ENCODE results near the gene MYT1.

Gene MYT1

DNA sequence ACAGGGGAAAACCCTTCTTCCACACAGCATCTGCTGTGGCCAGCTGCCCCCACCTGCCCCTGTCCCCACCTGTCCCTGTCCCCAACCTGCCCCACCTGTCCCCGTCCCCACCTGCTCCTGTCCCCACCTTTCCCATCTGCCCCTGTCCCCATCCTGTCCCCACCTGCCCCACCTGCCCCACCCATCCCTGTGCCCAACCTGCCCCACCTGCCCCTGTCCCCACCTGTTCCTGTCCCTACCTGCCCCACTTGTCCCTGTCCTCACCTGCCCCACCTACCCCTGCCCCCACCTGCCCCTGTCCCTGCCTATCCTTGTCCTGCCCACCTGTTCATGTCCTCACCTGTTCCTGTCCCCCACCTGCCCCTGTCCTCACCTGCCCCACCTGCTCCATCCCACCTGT is 6.4 kb upstream of the MYT1 start:
- TF ChIP-seq, protein P1, sequence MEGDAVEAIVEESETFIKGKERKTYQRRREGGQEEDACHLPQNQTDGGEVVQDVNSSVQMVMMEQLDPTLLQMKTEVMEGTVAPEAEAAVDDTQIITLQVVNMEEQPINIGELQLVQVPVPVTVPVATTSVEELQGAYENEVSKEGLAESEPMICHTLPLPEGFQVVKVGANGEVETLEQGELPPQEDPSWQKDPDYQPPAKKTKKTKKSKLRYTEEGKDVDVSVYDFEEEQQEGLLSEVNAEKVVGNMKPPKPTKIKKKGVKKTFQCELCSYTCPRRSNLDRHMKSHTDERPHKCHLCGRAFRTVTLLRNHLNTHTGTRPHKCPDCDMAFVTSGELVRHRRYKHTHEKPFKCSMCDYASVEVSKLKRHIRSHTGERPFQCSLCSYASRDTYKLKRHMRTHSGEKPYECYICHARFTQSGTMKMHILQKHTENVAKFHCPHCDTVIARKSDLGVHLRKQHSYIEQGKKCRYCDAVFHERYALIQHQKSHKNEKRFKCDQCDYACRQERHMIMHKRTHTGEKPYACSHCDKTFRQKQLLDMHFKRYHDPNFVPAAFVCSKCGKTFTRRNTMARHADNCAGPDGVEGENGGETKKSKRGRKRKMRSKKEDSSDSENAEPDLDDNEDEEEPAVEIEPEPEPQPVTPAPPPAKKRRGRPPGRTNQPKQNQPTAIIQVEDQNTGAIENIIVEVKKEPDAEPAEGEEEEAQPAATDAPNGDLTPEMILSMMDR (IDR thresholded peaks at IDR 0.05; ENCODE audit: insufficient read depth, missing control alignments), result no peak
- no peak for DNase-seq (ENCODE audit: insufficient read length, low spot score)
- no peak for FAIRE-seq

DNA sequence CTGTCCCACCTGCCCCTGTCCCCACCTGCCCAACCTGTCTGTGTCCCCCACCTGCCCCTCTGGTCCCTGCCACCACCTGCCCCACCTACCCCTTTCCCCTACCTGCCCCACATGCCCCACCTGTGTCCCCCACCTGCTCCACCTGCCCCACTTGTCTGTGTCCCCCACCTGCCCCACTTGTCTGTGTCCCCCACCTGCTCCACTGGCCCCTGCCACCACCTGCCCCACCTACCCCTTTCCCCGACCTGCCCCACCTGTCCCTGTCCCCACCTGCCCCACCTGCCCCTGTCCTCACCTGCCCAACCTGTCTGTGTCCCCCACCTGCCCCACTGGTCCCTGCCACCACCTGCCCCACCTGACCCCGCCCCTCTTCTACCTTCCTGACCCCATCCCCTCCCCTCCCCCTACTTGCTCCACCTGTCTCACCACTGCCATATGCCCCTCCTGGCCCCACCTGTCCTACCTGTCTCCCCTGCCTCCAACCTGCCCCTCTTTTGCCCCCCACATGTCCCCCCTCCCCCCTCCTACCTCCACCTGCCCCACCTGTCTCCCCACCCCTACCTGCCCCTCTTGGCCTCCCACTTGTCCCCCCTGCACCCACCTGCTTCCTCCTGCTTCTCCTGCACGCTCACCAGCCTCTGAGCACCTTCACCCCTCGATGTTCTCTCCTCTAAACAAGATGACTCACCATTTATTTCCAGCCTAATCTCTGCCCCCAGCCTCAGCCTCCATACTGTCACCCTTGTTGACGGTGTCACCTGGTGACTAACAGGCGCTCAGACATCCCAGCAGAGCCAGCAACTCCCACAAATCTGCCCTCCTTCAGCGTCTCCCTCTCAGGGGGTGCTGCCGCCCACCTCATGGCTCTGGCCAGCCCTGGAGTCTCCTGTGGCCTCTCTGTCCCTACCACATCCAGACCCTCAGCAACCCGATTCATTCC is 5.6 kb upstream of the MYT1 start:
- no peak for DNase-seq (ENCODE audit: insufficient read length, low spot score)
- FAIRE-seq, result no peak
- TF ChIP-seq, protein P1 (IDR thresholded peaks at IDR 0.05; ENCODE audit: insufficient read depth, missing control alignments), result no peak

DNA sequence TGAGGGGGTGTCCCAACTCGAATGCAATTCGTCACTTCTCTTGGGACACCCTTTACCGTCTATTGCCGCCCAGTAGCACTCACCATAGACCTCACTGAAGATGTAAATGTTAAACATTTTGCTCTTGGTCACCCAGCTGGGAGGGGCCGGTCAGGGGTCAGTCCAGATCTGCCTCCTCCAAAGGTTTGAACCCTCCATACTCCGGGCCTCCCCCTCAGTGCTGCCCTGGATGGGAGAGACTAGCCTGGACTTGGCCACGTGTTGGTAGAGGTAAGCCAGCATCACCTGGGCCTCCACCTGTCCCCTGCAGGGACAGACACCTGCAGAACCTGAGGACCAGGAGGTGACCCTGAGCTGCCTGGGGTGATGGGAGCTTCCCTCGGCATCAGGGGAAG is 5.0 kb upstream of the MYT1 start:
- TF ChIP-seq, protein P1 (IDR thresholded peaks at IDR 0.05; ENCODE audit: insufficient read depth, missing control alignments), result no peak
- no peak for FAIRE-seq

DNA sequence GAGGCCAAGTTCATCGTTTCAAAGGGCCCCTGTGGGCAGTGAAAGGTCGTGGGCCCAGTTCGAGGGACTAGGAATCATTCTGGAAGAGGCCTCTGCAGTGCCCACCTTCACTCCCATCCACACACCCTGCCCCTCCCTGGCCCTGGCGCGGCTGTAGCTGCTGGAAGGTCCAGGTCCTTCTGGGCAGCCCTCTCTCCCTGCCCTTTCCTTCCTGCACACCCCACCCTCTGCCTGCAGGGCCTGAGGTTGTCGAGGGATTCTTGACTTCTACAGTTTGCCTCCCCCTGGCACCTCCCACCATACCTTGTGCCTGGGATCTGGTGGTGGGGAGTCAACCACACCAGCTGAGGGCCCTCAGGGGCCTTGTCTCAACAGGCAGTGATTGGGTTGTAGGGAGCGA is 4.5 kb upstream of the MYT1 start:
- no peak for FAIRE-seq
- DNase-seq (ENCODE audit: insufficient read length, low spot score), result no peak
- TF ChIP-seq, protein P1 (IDR thresholded peaks at IDR 0.05; ENCODE audit: insufficient read depth, missing control alignments), result no peak

More for the DNA sequence above, 5.0 kb upstream of the MYT1 start:
- DNase-seq (ENCODE audit: insufficient read length, low spot score), result no peak

DNA sequence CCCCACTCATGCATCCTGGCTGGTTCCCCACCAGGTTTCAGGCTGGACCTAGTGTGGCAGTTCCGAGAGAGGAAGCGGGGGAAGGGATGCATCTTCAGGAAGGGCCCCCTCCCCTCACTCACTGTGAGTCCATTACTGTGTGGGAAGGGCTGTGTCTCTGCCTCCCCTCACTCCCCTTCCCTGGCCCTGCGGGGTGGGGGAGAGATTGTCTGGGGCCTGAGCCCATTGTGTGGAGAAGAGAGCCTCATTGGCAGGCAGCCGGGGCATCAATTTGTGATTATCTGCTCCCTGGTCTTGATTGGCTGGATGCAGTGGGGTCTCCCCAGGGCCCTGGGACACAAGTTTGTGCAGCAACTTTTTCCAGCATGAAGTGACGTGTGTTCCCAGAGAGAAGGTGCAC is 4.1 kb upstream of the MYT1 start:
- no peak for FAIRE-seq

DNA sequence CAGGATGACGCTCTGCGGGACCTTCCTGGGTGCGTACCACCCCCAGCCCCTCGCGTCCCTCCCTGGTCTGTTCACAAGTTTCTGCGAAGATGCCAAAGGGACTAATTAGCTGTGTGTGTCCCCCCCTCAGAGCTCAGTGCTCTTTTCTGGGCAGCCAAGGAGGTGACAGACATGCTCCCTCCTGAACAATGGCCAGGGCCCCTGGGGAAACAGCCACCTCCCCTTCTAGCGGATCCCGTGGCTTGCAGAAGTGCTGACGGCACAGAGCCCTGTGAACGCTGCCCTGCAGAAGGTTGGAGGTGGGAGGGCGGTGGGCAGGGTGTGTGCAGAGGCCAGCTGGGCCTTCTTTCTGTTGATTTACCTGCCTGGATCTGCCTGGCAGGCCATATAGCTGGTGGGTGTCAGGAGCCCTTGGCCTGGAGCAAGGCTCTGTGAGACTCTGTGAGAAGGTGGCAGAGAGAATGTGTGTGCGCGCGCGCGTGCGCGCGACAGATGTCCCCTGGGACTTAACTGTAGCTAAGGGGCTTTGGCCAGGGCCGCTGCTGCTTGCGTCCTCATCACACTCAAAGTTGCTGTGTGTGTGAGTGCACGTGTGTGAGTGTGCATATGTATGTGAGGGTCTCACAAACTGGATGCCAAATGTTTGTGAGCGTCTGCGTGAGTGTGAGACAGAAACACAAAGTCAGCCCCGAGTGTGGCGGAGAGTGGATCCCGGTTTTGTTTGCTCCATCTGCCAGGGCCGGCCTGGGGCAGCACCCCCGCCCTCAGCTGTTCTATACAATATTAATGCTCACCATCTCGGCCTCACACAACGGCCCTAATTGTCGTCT is 3.5 kb upstream of the MYT1 start:
- no peak for FAIRE-seq
- DNase-seq (ENCODE audit: insufficient read length, low spot score), result peak; percentile 66
- TF ChIP-seq, protein P1 (IDR thresholded peaks at IDR 0.05; ENCODE audit: insufficient read depth, missing control alignments), result no peak

More for the DNA sequence above, 4.1 kb upstream of the MYT1 start:
- TF ChIP-seq, protein P1 (IDR thresholded peaks at IDR 0.05; ENCODE audit: insufficient read depth, missing control alignments), result no peak
- no peak for DNase-seq (ENCODE audit: insufficient read length, low spot score)
